Measurements from ENCODE around the gene P2RY11.

P2RY11 gene

GRCh38 chr19:10135551-10136334 lies 24.2 kb downstream of the P2RY11 start:
- no peak overlapping the region for H3K4me3 ChIP-seq (ENCODE audit: low read length)
- no peak for DNase-seq (ENCODE audit: low read depth, low spot score)

- H3K4me3 ChIP-seq (ENCODE audit: low read length) = no peak overlapping the region
- DNase-seq (ENCODE audit: low read depth, low spot score) = no peak
These were observed 25.4 kb downstream of the P2RY11 start for GRCh38 chr19:10136936-10137335.

- H3K4me3 ChIP-seq (ENCODE audit: low read length) = no peak overlapping the region
- DNase-seq (ENCODE audit: low read depth, low spot score) = no peak
These were observed 26.5 kb downstream of the P2RY11 start for GRCh38 chr19:10137751-10138682.

- no peak overlapping the region for H3K4me3 ChIP-seq (ENCODE audit: low read length)
- DNase-seq (ENCODE audit: low read depth, low spot score) = no peak
These were observed 27.6 kb downstream of the P2RY11 start for GRCh38 chr19:10138879-10139795.

- H3K4me3 ChIP-seq (ENCODE audit: low read length) = no peak overlapping the region
- no peak for DNase-seq (ENCODE audit: low read depth, low spot score)
These were observed 28.5 kb downstream of the P2RY11 start for GRCh38 chr19:10139952-10140351.

- no peak overlapping the region for H3K4me3 ChIP-seq (ENCODE audit: low read length)
- DNase-seq (ENCODE audit: low read depth, low spot score) = no peak
These were observed 30.0 kb downstream of the P2RY11 start for GRCh38 chr19:10141479-10141878.

- DNase-seq (ENCODE audit: low read depth, low spot score) = no peak
- H3K4me3 ChIP-seq (ENCODE audit: low read length) = no peak overlapping the region
These were observed 30.5 kb downstream of the P2RY11 start for GRCh38 chr19:10141973-10142372.

- no peak overlapping the region for H3K4me3 ChIP-seq (ENCODE audit: low read length)
- peak; percentile 57 for DNase-seq (ENCODE audit: low read depth, low spot score)
These were observed 31.3 kb downstream of the P2RY11 start for GRCh38 chr19:10142701-10143375.

GRCh38 chr19:10143681-10144080 lies 32.2 kb downstream of the P2RY11 start:
- no peak overlapping the region for H3K4me3 ChIP-seq (ENCODE audit: low read length)
- DNase-seq (ENCODE audit: low read depth, low spot score) = no peak

GRCh38 chr19:10144361-10144760 lies 32.9 kb downstream of the P2RY11 start:
- DNase-seq (ENCODE audit: low read depth, low spot score) = no peak
- H3K4me3 ChIP-seq (ENCODE audit: low read length) = no peak overlapping the region

GRCh38 chr19:10145031-10145430 lies 33.5 kb downstream of the P2RY11 start:
- no peak for DNase-seq (ENCODE audit: low read depth, low spot score)
- H3K4me3 ChIP-seq (ENCODE audit: low read length) = no peak overlapping the region

GRCh38 chr19:10146142-10146541 lies 34.6 kb downstream of the P2RY11 start:
- H3K4me3 ChIP-seq (ENCODE audit: low read length) = no peak overlapping the region
- DNase-seq (ENCODE audit: low read depth, low spot score) = no peak

- H3K4me3 ChIP-seq (ENCODE audit: low read length) = no peak overlapping the region
- no peak for DNase-seq (ENCODE audit: low read depth, low spot score)
These were observed 37.9 kb downstream of the P2RY11 start for GRCh38 chr19:10149427-10149826.

- no peak overlapping the region for H3K4me3 ChIP-seq (ENCODE audit: low read length)
- no peak for DNase-seq (ENCODE audit: low read depth, low spot score)
These were observed 40.0 kb downstream of the P2RY11 start for GRCh38 chr19:10151521-10151920.

GRCh38 chr19:10152100-10152499 lies 40.6 kb downstream of the P2RY11 start:
- no peak overlapping the region for H3K4me3 ChIP-seq (ENCODE audit: low read length)
- no peak for DNase-seq (ENCODE audit: low read depth, low spot score)

- no peak for DNase-seq (ENCODE audit: low read depth, low spot score)
- no peak overlapping the region for H3K4me3 ChIP-seq (ENCODE audit: low read length)
These were observed 44.3 kb downstream of the P2RY11 start for GRCh38 chr19:10155839-10156238.

- DNase-seq (ENCODE audit: low read depth, low spot score) = no peak
- no peak overlapping the region for H3K4me3 ChIP-seq (ENCODE audit: low read length)
These were observed 46.6 kb downstream of the P2RY11 start for GRCh38 chr19:10158071-10158470.

- DNase-seq (ENCODE audit: low read depth, low spot score) = no peak
- no peak overlapping the region for H3K4me3 ChIP-seq (ENCODE audit: low read length)
These were observed 47.0 kb downstream of the P2RY11 start for GRCh38 chr19:10158485-10158884.

GRCh38 chr19:10159610-10160009 lies 48.1 kb downstream of the P2RY11 start:
- no peak overlapping the region for H3K4me3 ChIP-seq (ENCODE audit: low read length)
- no peak for DNase-seq (ENCODE audit: low read depth, low spot score)
